CD4-positive, alpha-beta T cell treated with Interleukin-1 beta for 1 hour (primary cell): ENCODE results near the gene AFDN.

Experiments
- DNase-seq, 2 donors: peaks; one replicate each; pipeline ENCODE4 v3.0.0-alpha.2; 2020 to 2022

Gene AFDN

GRCh38 chr6:167796192-167796981 lies 30.3 kb upstream of the AFDN start:
- DNase-seq = no peak

DNA sequence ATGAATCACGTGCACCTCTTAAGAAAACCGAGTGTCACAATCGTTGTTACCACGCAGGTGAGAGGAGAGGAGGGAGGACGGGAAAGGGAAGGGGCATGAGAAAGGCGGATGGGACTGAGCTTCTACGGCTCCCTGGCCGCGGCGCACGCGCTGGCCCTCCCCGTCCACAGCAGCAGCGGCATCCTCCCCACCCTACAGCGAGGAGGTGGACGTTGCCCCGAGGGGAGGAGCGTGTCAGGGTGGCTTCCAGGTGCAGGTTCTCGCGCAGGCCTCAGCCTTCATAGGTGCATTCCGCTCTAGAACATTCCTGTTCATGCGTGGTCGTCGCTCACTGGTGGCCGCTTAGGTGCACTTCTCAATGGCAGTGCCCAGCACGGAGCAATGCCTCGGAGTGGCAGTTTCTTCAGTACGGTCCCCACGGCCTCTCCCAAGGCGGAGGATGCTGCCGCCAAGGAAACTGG lies 29.7 kb upstream of the AFDN start:
- DNase-seq = no peak

DNA sequence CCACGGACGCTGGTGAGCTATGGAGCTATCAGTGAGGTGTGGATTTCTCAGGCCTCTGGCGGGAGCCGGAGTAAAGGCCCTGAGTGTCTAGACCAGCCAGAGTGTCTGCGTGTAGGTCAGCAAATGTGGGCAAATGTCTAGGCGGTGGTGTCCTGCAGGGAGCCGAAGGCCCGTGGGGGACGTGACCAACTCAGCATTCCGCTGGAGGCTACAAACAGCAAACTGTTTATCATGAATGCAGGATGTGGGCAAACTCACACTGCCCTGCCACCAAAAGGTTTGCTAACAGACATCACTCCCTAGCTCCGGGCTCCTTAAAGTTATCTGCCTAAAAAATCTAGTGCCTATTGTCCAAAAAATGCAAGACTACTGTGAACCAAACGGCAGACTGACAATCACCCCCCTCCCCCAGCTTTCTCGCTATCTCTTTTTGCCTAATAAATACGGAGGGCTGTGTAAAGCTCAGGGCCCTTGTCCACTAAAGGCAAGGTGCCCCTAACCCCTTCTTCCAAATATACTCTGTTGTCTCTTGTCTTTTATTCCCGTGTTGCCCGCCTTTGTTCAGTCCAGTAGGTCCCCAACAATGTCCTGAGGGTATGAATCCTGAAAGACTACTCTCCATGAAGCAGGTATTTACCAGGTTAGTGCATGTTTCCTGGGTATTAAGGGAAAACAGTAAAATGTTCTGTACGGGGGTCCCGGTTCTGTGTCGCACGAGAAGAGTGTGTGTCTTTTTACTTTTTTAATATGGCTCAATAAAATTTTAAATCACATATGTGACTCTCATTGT lies 29.0 kb upstream of the AFDN start:
- no peak for DNase-seq

- DNase-seq = no peak
Measured at GRCh38 chr6:167798453-167798852, 28.3 kb upstream of the AFDN start.

DNA sequence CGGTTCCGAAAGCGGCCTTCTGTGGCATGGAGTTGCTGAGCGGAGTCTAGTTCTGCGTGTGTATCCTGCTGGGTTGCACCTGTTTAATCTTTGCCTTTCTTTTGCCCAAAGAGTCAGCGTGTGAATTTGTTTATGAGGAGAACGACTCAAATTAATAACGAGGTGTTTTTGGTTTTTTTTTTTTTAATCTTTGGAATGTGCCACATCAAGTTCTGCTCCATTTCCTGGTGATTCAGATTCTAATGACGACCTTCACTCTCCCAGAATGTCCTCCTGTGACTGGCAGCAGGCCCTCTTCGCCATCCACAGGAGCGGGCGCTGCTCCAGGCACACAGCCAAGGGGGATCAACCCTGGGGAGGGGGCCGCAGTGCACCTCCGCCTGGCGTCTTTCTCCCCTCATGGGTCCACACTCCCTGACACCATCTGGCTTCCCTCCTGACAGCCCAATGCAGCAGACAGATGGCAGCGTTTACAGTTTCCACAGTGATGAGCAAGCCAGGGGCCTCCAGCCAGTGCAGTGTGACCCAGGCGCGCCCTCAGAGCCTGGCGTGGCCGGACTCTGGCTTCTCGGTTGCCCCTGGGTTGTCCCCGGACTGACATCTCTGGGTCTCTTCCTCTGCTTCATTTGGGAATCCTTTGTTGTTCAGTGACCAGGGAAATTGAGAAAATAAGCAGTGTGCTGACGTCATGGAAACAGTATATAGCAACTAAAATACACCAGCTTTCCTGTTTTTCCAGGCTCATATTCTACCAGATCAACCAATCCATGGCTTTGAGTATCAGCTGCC lies 27.5 kb upstream of the AFDN start:
- DNase-seq = no peak

DNA sequence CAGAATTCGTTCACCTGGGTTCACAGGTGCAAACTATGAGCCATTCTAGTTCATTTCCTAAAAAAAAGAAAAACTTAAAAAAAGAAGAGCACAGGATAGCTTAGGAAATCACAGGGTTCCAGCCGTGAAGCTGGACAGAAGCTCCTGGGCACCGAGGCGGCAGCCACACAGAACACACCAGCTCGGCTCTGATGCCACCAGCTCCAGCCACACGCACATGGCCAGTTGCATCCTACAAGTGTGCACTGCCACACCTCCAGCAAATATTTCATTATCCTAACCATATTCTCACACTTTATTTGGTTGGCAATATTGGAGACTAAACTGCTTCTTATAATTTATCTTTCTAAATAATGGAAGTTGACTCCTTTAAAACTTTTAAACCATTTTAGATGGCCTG lies 26.2 kb upstream of the AFDN start:
- DNase-seq = no peak

DNA sequence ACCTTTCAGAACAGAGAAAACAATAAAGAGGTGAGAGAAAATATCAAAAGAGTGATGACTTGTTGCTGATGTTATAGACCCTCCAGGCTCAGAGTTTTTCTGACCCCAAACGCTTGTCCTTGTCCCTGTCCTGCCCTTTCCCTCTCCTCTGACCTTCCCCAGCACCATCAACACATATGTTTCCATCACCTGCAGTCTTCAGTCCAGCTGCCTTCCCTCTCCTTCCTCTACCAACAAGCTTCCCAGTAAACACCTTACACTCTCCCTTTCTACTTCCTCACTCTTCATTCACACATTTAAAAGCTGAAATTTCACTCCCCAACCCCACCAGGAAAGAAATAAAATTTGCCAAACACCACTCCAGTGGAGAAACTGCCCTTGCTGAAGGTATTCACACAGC lies 25.4 kb upstream of the AFDN start:
- no peak for DNase-seq

- DNase-seq = no peak
Measured at GRCh38 chr6:167802339-167802738, 24.4 kb upstream of the AFDN start.

GRCh38 chr6:167803816-167804215 lies 22.9 kb upstream of the AFDN start:
- no peak for DNase-seq

GRCh38 chr6:167804281-167805013 lies 22.3 kb upstream of the AFDN start:
- no peak for DNase-seq

GRCh38 chr6:167805349-167806060 lies 21.2 kb upstream of the AFDN start:
- no peak for DNase-seq

GRCh38 chr6:167806061-167806700 lies 20.5 kb upstream of the AFDN start:
- DNase-seq = no peak

DNA sequence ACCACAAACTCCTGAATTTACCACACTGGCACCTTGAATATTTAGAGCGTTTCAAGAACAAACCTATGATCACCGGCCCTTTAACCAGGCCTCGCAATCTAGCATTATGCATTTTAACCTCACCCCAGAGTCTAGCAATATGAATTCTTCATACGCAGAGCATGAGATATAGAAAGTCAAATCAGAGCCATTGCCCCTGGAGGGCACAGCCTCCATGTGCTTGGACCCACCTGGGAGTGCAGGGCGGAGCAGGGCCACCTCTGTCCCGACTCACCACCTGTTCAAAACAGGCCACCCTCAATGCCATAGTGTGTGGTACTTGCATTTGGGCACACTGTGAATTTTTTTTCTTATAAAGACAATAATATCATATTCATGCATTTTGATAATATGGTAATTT lies 19.5 kb upstream of the AFDN start:
- DNase-seq = no peak

DNA sequence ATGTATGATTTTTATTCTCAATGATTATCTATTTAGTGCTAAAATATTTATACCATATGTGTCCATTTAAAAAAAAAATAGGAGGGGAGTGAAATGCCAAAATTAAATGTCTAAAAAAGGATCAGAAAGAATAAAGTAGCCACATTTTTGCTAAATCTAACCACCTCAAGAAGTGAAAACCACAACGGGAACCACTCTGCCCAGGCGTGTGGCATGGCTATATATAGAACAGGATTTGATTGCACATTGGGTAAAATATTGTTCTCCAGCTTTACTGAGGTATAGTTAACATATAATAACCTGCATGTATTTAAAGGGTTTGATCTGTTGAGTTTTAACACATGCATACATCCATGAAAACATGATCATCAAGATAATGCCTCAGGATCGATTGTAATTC lies 19.0 kb upstream of the AFDN start:
- no peak for DNase-seq

GRCh38 chr6:167811040-167811439 lies 15.7 kb upstream of the AFDN start:
- no peak for DNase-seq

- DNase-seq = no peak
Measured at GRCh38 chr6:167811442-167812087, 15.1 kb upstream of the AFDN start.

- DNase-seq = no peak
Measured at GRCh38 chr6:167812088-167812487, 14.6 kb upstream of the AFDN start.

- DNase-seq = no peak
Measured at GRCh38 chr6:167815296-167815980, 11.3 kb upstream of the AFDN start.

DNA sequence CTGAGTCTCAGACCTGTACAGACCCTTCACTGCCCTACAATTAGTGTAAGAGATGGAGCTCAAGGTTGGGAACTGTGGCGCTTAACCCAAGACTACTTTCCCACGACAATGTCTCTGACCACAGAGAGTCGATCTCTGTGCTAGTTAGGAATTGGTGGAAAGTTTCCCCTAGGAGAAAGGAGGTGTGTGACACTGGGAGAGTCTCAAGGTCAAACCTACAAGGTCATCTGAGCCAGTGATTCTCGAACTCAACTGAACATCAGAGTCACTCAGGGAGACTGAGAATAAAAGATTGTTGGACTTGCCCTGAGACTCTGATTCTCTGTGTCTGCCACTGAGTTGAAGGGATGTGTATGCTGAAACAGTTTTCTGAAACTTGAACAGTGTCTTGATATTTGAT lies 9.7 kb upstream of the AFDN start:
- no peak for DNase-seq

DNA sequence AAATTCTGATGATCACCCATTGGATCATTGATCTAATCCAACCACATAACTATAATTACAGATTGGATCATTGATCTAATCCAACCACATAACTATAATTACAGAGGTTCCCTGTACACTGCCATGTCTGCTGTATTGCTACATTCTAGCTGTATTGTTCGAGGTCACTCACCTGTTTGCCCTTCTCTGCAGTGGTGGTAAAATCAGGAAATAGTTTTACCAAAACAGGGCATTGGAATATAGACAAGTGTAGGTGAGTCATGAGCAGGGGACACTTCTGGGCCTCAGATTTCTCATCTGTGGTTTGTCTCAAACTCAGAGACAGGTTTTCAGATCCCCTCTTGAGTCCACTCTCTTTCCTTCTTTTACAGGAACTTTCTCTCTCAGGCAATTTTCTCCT lies 9.0 kb upstream of the AFDN start:
- DNase-seq = no peak
